HepG2 (cell line): ENCODE data around the gene BIRC5. TPM values are rescaled to one million over a fixed set of nuclear protein-coding genes. Genes with fewer than 3 reads are reported as not detected.

ENCODE experiments used
- ATAD3A ChIP-seq: sonication (generic); formaldehyde crosslinking; IDR thresholded peaks from 2 replicates; pipeline ENCODE4 v1.4.0; 2020; ENCODE audit warnings: missing genetic modification reagents
- ATF4 ChIP-seq, 2 experiments: fragments of 450-650 bp in 1 of 2; sonication (generic) in 1 of 2; formaldehyde crosslinking; IDR thresholded peaks; 2 replicates each; pipeline versions ENCODE4 v1.5.0 to v1.8.0; 2020 to 2022; ENCODE audit warnings: mild to moderate bottlenecking in 1 of 2, missing genetic modification reagents in 1 of 2
- DDIT3 ChIP-seq: sonication (generic); formaldehyde crosslinking; IDR thresholded peaks from 2 replicates; pipeline ENCODE4 v1.4.0; 2020; ENCODE audit warnings: mild to moderate bottlenecking, missing genetic modification reagents
- EZH2 ChIP-seq: conservative IDR thresholded peaks from 2 replicates; pipeline ENCODE4 v1.6.1; 2012; ENCODE audit warnings: mild to moderate bottlenecking, low read depth, low read length, moderate library complexity
- FOXJ3 ChIP-seq: sonication (generic); formaldehyde crosslinking; IDR thresholded peaks from 2 replicates; pipeline ENCODE4 v1.4.0; 2020; ENCODE audit warnings: missing genetic modification reagents, mild to moderate bottlenecking, borderline replicate concordance
- RELA ChIP-seq: sonication (generic); formaldehyde crosslinking; IDR thresholded peaks from 2 replicates; pipeline ENCODE4 v1.4.0; 2020; ENCODE audit warnings: missing genetic modification reagents
- REPIN1 ChIP-seq: sonication (generic); formaldehyde crosslinking; IDR thresholded peaks from 2 replicates; pipeline ENCODE4 v1.8.0; 2022; ENCODE audit warnings: missing genetic modification reagents, low read depth, mild to moderate bottlenecking, borderline replicate concordance
- REST ChIP-seq, 2 experiments: IDR thresholded peaks; 2 replicates each; pipeline ENCODE4 v1.6.1; 2011 to 2012; ENCODE audit warnings: low read length in 2 of 2, borderline replicate concordance in 1 of 2, low read depth in 1 of 2, mild to moderate bottlenecking in 1 of 2, moderate library complexity in 1 of 2
- SNRNP70 ChIP-seq: fragments of 200-400 bp; formaldehyde crosslinking; IDR thresholded peaks from 2 replicates; pipeline ENCODE4 v1.6.1; 2017; ENCODE audit warnings: mild to moderate bottlenecking, low read depth, low read length, moderate library complexity
- SP140L ChIP-seq: sonication (generic); formaldehyde crosslinking; IDR thresholded peaks from 2 replicates; pipeline ENCODE4 v1.4.0; 2020; ENCODE audit warnings: missing genetic modification reagents, borderline replicate concordance
- SRSF4 ChIP-seq: fragments of 200-400 bp; formaldehyde crosslinking; IDR thresholded peaks from one replicate; pipeline ENCODE4 v1.6.1; 2018; ENCODE audit warnings: mild to moderate bottlenecking, low read depth, low read length, moderate library complexity; ENCODE audit not compliant: poor library complexity, severe bottlenecking
- TBL1XR1 ChIP-seq: fragments of 150-350 bp; IDR thresholded peaks from 2 replicates; pipeline ENCODE4 v1.6.1; 2014; ENCODE audit warnings: borderline replicate concordance, low read length; ENCODE audit not compliant: partially characterized antibody
- ZNF235 ChIP-seq: sonication (generic); formaldehyde crosslinking; IDR thresholded peaks from 2 replicates; pipeline ENCODE4 v1.8.1; 2023; ENCODE audit warnings: mild to moderate bottlenecking, missing genetic modification reagents, borderline replicate concordance
- ZNF530 ChIP-seq: sonication (generic); formaldehyde crosslinking; IDR thresholded peaks from 2 replicates; pipeline ENCODE4 v1.5.0; 2020; ENCODE audit warnings: low read depth, mild to moderate bottlenecking, missing genetic modification reagents
- ZNF616 ChIP-seq: sonication (generic); formaldehyde crosslinking; IDR thresholded peaks from 2 replicates; pipeline ENCODE4 v1.5.0; 2020; ENCODE audit warnings: low read depth, mild to moderate bottlenecking, missing genetic modification reagents
- ZNF7 ChIP-seq: IDR thresholded peaks from 2 replicates; pipeline ENCODE4 v1.6.1; 2016; ENCODE audit warnings: missing biosample characterization, missing genetic modification reagents
- polyA plus RNA-seq, 8 experiments: library from polyadenylated mRNA; depleted of rRNA in 3 of 8; stranded (reverse) in 7 of 8; unstranded in 1 of 8; fragments of >200 nt; fragmentation: Illumina TruSeq in 4 of 8; extraction: Trizol in 4 of 8; gene quantifications; 2 replicates each; pipeline versions ENCODE4 v1.2.1 to v1.2.3, GENCODE V29; 2011 to 2016; ENCODE audit warnings: low read depth in 4 of 8, missing spikeins in 1 of 8, mixed read lengths in 1 of 8; ENCODE audit not compliant: insufficient read depth in 1 of 8
- total RNA-seq, 5 experiments: library from RNA; depleted of rRNA; stranded (reverse); fragments of >200 nt; fragmentation: Illumina TruSeq; extraction: Trizol; gene quantifications; 2 replicates each; pipeline ENCODE4 v1.2.3, GENCODE V29; 2016; ENCODE audit warnings: low read depth in 1 of 5
- TF ChIP-seq, protein P1 (sequence below): sonication (generic); formaldehyde crosslinking; IDR thresholded peaks from 2 replicates; pipeline ENCODE4 v1.8.1; 2023; ENCODE audit warnings: missing genetic modification reagents, mild to moderate bottlenecking, borderline replicate concordance
- TF ChIP-seq, protein P2 (sequence below): sonication (generic); formaldehyde crosslinking; IDR thresholded peaks from 2 replicates; pipeline ENCODE4 v1.4.0; 2020; ENCODE audit warnings: missing genetic modification reagents, low read depth, mild to moderate bottlenecking, borderline replicate concordance
- TF ChIP-seq, protein P3 (sequence below): sonication (generic); formaldehyde crosslinking; conservative IDR thresholded peaks from 2 replicates; pipeline ENCODE4 v1.8.1; 2023; ENCODE audit warnings: missing genetic modification reagents
- TF ChIP-seq, protein P4 (sequence below): fragments of 450-650 bp; IDR thresholded peaks from 2 replicates; pipeline ENCODE4 v1.6.1; 2017

Gene BIRC5
- total and polyA plus RNA-seq, 2 of the 13 experiments (the other 11 are each of a cell fraction or from before 2014, with no cell fraction given), result 30.3 to 135 TPM

DNA sequence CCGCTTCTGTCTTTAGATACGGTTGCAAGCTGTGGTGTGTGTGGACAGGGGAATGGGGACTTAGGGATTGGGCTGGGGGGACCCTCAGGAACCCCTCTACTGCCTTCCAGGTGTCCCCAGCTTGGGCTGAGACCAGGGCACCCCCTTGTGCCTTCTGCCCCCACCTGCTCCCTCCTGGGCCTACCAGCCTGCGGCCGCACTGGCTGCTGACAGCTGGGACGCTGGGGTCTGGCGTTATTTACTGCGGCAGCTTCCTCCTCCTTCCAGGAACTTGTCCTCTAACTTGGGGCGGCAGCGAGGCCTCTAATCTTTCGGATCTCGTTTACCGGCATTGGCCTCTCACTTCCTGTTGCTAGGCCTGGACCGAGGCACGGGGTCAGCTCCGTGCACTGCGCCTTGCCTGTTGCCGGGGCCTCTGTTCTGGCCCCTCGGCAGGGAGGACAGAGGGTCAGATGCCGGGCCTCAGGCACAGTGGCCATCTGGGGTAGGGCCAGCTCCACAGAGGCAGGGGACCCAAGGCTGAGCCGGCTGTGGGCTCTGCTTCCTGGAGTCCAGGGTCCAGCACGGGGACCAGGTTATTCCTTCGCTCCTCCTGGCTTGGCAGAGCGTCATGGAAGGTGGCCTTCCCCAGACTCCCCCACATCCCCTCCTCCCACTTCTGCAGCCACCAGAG is 49.1 kb downstream of the BIRC5 start (continued):
- TF ChIP-seq REST (IDR thresholded peaks at IDR 0.05; ENCODE audit: borderline replicate concordance in 1 of 2, low read depth in 1 of 2, low read length in 2 of 2), result no peak
- TF ChIP-seq DDIT3 (CRISPR knock-in tag), result no peak
- no peak for TF ChIP-seq RELA (CRISPR knock-in tag)
- no peak for TF ChIP-seq FOXJ3
- TF ChIP-seq, protein P1, sequence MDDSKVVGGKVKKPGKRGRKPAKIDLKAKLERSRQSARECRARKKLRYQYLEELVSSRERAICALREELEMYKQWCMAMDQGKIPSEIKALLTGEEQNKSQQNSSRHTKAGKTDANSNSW (CRISPR knock-in tag), result no peak
- 0 out of 4 replicates have a peak, but pooled peaks of 1 of the 2 experiments have one; percentile 41 for TF ChIP-seq ATF4 (CRISPR knock-in tag; IDR thresholded peaks at IDR 0.05)
- no peak for TF ChIP-seq SP140L (CRISPR knock-in tag)
- TF ChIP-seq ZNF616 (CRISPR knock-in tag), result peak; percentile 79; the same call in 1 of the 2 replicates
- TF ChIP-seq SNRNP70, result no peak
- TF ChIP-seq ZNF7 (CRISPR knock-in tag), result no peak
- no peak for TF ChIP-seq TBL1XR1
- no peak for TF ChIP-seq SRSF4
- TF ChIP-seq ATAD3A (CRISPR knock-in tag), result no peak
- TF ChIP-seq, protein P2, sequence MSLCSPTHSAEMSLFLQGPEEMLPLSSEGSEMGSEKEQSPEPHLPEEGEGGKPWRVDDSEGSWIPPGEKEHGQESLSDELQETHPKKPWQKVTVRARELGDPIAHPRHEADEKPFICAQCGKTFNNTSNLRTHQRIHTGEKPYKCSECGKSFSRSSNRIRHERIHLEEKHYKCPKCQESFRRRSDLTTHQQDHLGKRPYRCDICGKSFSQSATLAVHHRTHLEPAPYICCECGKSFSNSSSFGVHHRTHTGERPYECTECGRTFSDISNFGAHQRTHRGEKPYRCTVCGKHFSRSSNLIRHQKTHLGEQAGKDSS (CRISPR knock-in tag), result peak; percentile 49; the same call in 1 of the 2 replicates
- no peak for TF ChIP-seq ZNF530 (CRISPR knock-in tag)
- TF ChIP-seq, protein P3, sequence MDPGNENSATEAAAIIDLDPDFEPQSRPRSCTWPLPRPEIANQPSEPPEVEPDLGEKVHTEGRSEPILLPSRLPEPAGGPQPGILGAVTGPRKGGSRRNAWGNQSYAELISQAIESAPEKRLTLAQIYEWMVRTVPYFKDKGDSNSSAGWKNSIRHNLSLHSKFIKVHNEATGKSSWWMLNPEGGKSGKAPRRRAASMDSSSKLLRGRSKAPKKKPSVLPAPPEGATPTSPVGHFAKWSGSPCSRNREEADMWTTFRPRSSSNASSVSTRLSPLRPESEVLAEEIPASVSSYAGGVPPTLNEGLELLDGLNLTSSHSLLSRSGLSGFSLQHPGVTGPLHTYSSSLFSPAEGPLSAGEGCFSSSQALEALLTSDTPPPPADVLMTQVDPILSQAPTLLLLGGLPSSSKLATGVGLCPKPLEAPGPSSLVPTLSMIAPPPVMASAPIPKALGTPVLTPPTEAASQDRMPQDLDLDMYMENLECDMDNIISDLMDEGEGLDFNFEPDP, result no peak
- TF ChIP-seq ZNF235, result no peak
- TF ChIP-seq, protein P4, sequence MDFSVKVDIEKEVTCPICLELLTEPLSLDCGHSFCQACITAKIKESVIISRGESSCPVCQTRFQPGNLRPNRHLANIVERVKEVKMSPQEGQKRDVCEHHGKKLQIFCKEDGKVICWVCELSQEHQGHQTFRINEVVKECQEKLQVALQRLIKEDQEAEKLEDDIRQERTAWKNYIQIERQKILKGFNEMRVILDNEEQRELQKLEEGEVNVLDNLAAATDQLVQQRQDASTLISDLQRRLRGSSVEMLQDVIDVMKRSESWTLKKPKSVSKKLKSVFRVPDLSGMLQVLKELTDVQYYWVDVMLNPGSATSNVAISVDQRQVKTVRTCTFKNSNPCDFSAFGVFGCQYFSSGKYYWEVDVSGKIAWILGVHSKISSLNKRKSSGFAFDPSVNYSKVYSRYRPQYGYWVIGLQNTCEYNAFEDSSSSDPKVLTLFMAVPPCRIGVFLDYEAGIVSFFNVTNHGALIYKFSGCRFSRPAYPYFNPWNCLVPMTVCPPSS, result no peak
- no peak for TF ChIP-seq EZH2
- TF ChIP-seq REPIN1 (CRISPR knock-in tag), result peak; percentile 72
